Amniotic stem cell (primary cell): ENCODE results near the gene ALDH1L1.

ENCODE experiments used
- DNase-seq: peaks from one replicate; lab custom pipeline; 2025; lab: John Stamatoyannopoulos, UW

ALDH1L1 gene

GRCh38 chr3:126053949-126054569, 126.3 kb downstream of the ALDH1L1 start:
- no peak for DNase-seq
